PC-9 (cell line): ENCODE measurements around the gene SELENON.

Source experiments
- EZH2 ChIP-seq: fragments of 200-600 bp; sonication (generic); IDR thresholded peaks from 2 replicates; pipeline ENCODE4 v1.8.0; 2017; ENCODE audit warnings: antibody characterized with exemption, low read depth
- TF ChIP-seq, protein P1 (sequence below): fragments of 200-600 bp; sonication (generic); conservative IDR thresholded peaks from 2 replicates; pipeline ENCODE4 v1.6.1; 2017; ENCODE audit warnings: mixed run types, antibody characterized with exemption, mild to moderate bottlenecking, moderate library complexity

DNA sequence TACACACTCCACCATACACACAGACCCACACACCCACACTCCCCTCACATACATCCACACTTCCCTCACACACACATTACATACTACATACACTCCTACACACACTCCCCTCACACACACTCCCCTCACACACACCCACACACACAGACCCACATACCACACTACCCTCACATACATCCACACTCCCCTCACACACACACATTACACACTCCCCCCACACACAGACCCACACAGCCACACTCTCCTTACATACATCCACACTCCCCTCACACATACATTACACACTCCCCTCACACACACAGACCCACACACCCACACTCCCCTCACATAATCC is 32.6 kb upstream of the SELENON start:
- TF ChIP-seq, protein P1, sequence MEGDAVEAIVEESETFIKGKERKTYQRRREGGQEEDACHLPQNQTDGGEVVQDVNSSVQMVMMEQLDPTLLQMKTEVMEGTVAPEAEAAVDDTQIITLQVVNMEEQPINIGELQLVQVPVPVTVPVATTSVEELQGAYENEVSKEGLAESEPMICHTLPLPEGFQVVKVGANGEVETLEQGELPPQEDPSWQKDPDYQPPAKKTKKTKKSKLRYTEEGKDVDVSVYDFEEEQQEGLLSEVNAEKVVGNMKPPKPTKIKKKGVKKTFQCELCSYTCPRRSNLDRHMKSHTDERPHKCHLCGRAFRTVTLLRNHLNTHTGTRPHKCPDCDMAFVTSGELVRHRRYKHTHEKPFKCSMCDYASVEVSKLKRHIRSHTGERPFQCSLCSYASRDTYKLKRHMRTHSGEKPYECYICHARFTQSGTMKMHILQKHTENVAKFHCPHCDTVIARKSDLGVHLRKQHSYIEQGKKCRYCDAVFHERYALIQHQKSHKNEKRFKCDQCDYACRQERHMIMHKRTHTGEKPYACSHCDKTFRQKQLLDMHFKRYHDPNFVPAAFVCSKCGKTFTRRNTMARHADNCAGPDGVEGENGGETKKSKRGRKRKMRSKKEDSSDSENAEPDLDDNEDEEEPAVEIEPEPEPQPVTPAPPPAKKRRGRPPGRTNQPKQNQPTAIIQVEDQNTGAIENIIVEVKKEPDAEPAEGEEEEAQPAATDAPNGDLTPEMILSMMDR: no peak
- no peak for TF ChIP-seq EZH2
